ENCODE measurements around the gene EVA1A.
"Not testable (repeated sequence)": the region's sequence is repeated elsewhere in the genome, so short reads cannot be mapped to it uniquely, and the experiment has no call there.

The EVA1A gene

DNA sequence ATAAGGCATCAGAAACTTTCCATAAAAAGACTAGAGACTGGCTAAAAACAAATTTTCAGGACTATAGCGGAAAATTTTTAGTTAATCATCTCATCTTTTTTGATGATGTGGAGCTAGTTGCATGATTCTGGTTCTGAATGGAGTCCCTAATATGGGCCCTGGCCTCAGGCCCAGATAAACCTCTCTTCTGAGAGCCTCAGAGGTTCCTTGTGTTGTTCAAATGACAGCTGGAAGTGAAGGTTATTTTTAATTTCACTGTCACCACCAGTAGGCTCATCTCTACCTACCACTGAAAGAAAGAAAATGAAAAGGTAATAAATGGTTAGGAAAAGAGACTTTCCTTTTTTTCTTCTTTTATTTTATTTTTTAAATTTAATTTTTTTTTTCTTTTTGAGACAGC lies 75.9 kb downstream of the EVA1A start:
- DNase-seq (ENCODE audit: low read depth, low spot score), result no peak

DNA sequence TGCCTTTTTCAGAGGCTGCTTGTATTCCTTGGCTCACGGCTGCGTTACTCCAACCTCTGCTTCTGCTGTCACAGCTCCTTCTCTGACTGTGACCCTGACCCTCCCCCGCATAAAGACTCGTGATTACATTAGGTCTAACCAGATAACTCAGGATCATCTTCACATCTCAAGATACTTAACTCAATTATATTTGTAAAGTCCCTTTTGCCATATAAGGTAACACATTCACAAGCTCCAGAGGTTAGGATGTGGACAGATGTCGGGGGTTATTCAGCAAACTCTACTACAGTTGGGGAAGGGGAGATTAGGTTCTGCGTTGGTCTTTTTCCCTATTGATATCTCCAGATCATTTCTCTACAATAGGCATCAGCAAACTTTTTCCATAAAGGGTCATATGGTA lies 76.9 kb downstream of the EVA1A start:
- no peak for DNase-seq (ENCODE audit: low read depth, low spot score)

DNA sequence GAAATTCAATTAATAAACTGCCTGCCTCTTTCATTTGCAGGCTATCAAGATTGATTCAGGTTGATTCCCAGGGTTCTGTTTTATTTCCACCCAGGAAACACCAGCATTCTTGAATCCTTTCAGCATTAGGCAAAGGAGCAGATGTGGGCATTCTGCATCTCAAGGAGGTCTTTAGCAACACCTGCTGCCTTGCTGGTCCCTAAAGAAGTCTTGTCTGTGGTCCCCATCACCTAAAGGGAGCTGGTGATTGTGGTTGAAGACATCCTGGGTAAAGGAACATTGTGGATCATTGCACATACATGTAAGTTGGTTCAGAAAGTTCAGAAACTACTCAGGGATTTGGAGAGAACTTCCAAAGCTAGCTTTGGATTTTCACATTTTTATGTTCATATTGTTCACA lies 78.3 kb downstream of the EVA1A start:
- no peak for DNase-seq (ENCODE audit: low read depth, low spot score)

DNA sequence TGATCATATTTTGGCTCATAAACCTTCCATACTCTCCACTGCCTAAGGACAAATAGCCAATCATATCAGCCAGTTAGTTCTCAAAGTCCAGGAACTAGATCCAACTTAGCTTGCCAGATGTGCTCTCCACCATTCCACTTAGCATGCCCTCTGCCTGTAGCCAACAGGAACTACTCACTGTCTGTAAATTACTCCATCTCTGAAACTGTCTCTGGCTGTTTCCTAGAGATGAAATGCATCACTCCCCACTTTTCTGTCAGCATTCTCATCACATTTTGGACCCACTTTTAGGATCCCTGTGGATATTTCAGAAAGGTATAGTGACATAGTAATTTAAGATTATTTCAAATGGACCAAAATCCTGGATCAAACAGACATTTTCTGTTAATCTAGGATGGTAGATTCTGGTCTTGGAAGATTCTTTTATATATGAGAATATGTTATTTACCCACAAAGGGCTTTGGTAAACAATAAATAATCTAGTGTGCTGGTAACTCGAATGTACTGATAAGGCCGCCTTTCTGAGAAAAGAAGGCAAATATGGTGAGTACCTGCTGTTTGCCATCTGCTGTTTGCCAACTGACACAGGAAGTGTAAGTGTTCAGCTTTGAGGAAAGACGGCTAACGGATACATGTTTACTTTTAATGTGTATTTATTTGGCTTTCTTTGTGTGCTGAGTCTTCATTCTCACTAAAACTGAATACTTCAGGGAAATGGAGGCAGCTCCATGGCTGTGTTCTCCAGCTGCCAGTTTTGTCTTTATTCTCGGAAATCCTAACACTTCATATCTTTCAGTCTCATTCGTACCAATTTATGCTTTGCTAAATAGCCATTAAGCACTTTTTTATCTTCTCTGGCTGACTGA lies 79.5 kb downstream of the EVA1A start:
- DNase-seq (ENCODE audit: low read depth, low spot score), result no peak

DNA sequence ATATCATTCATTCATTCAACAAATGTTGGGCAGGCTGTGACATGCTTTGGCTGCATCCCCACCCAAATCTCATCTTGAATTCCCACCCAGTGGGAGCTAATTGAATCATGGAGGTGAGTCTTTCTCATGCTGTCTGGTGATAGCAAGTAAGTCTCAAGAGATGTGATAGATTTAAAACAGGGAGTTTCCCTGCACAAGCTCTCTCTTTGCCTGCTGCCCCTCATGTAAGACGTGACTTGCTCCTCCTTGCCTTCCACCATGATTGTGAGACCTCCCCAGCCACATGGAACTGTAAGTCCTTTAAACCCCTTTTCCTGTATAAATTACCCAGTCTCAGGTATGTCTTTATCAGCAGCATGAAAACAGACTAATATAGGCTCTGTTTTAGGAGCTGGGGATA lies 83.0 kb downstream of the EVA1A start:
- DNase-seq (ENCODE audit: low read depth, low spot score), result not testable (repeated sequence)

DNA sequence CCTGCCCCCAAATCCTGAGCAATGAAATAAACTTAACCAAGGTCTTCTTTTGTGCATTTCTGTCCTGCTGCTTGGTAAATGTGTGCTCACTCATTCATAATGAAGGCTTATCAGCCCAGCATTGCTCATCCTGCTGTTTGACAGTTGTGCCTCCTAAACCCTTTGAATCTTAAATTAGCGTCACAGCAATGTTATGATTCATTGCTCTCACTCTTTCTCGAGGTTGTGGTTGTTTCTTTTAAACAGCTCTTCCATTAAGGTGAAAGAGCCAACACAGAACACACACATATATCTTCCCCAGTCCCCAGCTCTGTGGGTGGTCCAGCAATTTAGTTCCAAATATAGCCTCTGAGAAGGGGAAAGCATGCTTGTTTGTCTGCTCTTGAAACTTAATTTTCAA lies 84.0 kb downstream of the EVA1A start:
- no peak for DNase-seq (ENCODE audit: low read depth, low spot score)

DNA sequence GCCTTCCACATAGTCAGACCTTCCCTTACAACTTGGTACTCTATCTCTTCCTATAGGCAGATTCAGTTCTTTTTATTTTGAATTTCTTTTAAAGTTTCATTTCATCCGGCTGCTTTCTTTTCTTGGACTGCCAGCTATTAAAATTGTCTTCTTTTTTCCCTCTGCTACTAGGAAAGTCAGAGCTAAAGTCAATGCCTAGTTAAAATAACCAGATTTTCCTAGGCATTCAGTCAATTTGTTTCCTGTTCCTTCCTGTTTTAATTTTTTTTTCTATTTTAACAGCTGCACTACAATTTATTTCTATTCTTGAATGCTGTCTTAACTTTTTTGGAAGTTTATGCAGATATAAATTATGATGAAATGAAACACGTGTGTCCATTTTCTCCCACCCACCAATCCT lies 84.8 kb downstream of the EVA1A start:
- DNase-seq (ENCODE audit: low read depth, low spot score), result no peak

DNA sequence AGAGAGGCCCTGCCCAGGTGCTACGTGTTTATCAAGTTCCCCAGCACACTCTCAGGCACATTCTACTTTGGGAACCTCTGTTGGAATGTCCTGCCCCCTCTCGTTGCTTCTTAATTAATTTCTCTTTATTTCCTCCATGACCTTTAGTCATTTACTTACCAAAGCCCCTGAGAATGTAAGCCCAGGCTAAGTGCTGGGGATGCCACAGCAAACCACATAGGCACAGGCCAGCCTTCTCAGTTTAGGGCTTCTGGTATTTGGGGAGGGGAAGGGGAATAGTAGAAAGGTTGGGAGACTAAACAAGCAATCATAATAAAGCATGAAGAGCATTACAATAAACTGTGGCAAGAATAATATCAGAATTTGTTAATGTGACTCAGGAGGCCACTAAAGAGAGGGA lies 85.7 kb downstream of the EVA1A start:
- no peak for DNase-seq (ENCODE audit: low read depth, low spot score)

DNA sequence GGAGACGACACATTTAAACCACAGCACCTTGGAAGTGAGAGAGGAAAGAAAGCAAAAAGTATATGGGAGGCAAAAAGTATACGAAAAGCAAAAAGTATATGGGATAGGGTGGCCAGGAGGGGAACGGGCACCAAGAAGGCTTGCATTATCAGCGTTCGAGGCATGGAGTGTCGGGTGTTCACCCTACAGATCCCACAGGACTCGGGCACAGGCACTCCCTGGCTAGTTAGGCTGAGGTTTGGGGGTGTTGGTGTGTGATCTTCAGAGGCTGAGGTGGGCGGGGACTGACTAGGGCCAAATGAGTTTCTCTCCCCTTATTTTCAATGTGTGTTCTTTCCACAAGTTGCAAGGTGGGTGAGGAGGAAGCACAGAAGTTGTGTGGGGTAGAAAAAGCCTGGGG lies 86.6 kb downstream of the EVA1A start:
- no peak for DNase-seq (ENCODE audit: low read depth, low spot score)

DNA sequence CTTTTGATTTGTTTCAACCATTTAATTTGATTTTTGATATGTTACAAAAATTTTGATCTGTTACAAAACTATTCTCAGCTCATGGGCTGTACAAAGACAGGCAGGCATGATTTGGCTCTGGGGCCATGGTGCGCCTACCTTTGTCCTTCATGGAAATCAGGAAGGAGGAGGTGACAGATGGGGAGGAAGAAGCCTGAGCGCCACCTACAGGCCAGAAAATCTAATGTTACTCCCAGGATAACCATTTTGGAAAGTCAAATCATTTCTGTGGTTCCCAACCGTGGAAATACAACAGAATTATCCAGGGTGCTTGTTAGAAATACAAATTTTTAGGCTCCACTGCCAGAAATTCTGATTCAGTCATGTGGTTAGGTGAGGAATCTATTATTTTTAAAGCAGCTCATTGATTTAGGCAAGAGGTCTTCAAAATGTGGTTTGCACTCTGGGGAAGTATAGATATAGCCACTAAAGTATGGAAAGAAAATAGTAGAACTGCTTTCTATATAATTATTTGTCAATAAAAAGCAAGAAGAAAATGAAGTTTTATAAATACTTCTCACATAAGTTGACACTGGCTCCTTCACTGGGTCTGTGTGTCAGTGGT lies 93.9 kb downstream of the EVA1A start:
- DNase-seq (ENCODE audit: low read depth, low spot score), result no peak

DNA sequence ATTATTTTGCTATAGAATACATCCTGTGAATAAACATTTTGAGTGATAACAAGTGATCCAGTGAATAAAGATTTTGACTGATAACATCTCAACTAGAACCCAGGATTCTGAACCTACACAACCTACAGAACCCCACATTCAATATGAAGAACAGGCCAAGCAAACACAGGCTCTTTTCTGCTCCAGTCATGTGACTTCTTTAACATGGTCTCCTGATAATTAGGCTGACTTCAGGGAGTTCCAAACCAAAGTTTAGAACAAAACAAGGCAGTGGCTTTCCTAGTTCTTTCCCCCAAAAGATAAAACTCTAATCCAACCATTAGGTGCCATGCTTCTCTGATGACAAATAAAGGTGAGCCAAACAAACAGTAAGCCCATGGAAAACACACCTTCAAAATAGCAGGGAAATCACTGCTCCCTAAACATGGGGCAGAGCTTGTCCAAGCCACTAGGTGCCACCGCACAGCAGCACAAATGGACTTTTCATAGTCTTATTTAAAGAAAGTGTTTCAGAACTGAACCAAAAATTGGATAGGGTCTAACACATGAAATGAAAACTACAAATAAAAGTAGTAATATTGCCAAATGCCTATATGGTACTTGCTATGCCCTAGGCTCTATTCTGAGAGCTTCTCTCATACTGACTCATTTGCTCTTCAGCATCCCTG lies 95.3 kb downstream of the EVA1A start:
- no peak for DNase-seq (ENCODE audit: low read depth, low spot score)

DNA sequence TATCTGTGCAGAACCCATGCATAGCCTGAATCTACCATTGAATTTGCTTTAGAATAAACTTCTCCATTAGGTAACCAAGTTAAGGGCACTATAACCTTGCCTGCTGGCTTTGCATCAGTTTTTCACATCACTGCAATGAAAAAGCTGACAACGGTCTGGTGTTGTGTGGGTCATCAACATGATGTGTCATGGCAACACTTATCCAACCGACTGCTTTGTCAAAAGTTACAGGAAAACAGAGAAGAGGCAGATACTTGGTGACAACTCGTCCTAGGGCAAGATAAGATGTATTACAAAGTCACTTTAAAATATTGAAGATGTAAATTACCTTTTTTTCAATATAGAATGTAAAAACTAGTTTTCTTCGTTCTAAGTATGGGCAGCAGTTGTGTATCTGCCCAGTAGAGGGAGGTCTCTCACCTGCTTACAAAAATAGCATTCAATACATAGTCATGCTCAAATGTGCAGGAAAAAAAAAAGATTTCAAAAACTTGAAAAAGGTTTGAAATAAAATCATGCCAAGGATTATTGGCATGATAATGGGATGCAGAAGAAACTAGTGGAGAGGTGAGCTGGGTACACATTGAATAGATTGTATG lies 96.3 kb downstream of the EVA1A start:
- no peak for DNase-seq (ENCODE audit: low read depth, low spot score)

DNA sequence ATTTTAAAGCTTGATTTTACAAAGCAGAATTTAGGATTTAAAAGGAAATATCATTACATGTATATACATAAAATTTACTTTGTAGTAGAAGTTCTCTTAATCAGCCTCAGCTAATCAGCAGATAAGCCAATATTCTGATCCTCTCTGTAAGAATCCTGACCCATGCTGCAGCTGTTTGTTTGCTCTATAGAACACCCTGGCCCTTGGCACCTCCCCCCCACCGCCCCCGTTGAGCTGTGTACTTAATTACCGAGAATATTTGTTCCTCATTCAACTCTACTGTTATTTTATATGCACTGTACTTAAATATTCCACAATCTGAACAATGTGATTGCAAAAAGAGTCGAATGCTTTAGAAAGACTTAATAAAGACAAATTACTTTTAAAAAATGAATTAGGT lies 98.0 kb downstream of the EVA1A start:
- DNase-seq (ENCODE audit: low read depth, low spot score), result no peak

DNA sequence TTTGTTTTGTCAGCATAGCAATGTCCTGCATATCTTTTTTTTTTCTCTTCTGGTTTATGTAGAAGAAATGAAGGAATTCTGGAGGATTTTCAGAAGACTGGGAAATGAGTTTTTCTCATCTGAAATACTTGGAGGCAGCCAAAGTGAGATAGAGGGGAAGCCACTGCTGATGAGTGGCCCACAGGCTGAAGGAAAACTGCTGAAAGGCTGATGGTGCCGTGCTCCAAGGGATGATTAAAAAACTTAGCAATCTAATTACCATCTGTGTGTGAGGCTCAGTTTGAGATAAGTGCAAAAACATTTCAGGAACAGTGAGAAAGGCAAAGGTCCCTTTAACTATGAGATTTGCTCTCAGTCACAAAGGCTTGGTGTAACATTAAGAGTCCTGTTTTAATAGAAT lies 98.5 kb downstream of the EVA1A start:
- DNase-seq (ENCODE audit: low read depth, low spot score), result no peak

DNA sequence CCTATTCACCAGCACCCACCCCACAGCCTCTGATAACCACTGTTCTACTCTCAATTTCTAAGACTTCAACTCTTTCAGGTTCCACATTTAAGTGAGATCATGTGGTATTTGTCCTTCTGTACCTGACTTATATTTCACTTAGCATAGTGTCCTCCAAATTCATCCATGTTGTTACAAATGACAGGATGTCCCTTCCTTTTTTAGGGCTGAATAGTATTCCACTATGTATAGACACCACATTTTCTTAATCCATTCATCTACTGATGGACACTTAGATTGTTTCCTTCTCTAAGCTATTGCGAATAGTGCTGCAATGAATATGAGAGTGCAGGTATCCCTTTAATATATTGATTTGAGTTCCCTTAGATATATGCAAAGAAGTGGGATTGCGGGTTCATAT lies 100.1 kb downstream of the EVA1A start:
- DNase-seq (ENCODE audit: low read depth, low spot score), result no peak

DNA sequence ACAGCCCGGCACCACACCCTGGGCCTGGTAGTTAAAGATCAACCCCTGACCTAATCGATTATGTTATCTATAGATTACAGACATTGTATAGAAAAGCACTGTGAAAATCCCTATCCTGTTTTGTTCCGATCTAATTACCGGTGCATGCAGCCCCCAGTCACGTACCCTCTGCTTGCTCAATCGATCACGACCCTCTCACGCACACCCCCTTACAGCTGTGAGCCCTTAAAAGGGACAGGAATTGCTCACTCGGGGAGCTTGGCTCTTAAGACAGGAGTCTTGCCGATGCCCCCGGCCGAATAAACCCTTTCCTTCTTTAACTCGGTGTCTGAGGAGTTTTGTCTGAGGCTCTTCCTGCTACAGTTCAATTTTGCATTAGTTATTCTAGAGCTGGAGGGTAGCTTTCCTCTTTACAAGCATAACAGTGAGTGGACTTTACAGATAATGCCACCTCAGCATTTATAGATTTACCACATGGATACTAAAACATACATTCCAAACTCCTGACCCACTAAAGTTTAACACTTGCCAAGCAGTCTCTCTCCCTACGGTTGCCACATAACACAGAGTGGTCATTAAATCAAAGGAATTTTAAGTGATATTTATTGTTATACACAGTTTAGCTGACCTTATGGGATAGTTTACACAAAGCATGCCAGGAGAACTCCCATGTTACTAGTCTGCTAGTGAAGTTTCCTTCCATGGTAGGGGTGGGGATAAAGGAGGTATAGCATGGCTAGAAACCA lies 101.0 kb downstream of the EVA1A start:
- no peak for DNase-seq (ENCODE audit: low read depth, low spot score)

DNA sequence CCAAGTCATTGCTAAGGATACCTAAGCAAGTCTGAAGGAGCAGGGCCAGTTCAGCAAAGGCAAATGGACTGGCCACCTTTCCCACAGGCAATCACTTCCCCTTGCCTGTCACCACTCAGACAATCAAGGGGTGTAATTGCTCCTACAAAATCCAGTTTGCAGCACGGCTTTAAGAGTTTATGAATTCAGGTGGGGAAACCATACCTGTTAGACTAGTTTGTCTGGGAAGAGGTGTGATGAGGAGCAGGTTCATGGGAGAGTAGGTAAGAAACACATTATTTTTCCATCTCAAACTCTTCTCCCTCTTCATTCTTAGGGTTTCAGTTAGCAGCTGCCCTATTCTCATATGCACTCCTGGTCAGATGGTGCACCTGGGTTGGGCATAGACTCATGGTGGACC lies 102.5 kb downstream of the EVA1A start:
- no peak for DNase-seq (ENCODE audit: low read depth, low spot score)

DNA sequence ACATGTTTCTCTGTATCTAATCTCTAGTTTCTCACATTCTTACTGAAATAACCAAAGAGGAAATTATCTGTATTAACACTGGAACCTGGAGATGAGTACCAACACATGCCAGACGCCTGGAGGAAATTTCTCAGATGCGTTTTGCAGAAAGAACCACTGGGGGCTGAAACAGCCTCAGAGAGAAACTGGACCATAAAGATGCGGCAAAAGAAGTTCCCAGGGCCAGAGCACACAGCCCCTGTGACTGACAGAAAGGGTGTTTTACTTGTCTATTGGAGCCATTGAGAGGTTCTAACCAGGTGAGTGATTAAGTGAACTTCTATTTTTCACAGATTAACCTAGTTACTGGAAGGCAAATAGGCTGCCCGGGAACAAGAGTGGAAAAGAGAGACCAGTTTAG lies 103.9 kb downstream of the EVA1A start:
- DNase-seq (ENCODE audit: low read depth, low spot score), result no peak

DNA sequence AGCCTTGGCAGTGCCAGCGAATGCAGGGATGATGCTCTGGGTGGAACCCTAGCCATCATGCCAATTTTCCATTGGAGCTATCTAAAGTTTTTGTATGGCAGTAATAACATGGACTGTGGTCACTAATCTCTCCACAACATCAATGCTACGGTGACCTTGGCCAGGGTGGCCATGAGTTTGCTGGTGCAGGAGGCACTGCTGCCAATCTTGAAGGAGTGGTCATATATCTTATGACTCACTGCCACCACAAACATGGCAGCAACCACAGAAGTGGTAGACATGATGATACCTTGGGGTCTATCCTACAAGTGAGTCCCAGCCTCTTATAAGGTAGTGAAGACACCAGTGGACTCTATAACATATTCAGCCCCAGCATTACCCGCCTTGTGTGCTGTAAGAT lies 104.6 kb downstream of the EVA1A start:
- no peak for DNase-seq (ENCODE audit: low read depth, low spot score)

DNA sequence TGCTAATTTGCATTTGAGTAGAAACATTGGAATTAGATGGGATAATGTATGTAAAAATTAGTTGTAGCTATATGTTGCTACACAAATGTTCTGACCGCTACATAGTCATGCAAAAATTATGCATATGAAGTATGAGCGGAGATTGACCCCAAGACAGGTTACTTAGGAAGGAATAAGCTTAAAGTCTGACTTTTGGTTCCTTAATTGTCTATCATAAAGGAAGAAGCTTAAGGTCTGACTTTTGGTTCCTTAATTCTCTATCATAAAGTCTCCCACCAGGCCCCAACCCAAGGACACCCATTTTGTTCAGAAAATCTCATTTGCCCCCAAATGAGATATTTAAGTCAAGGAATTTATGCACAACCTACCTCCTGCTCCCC lies 106.5 kb downstream of the EVA1A start:
- DNase-seq (ENCODE audit: low read depth, low spot score), result no peak

DNA sequence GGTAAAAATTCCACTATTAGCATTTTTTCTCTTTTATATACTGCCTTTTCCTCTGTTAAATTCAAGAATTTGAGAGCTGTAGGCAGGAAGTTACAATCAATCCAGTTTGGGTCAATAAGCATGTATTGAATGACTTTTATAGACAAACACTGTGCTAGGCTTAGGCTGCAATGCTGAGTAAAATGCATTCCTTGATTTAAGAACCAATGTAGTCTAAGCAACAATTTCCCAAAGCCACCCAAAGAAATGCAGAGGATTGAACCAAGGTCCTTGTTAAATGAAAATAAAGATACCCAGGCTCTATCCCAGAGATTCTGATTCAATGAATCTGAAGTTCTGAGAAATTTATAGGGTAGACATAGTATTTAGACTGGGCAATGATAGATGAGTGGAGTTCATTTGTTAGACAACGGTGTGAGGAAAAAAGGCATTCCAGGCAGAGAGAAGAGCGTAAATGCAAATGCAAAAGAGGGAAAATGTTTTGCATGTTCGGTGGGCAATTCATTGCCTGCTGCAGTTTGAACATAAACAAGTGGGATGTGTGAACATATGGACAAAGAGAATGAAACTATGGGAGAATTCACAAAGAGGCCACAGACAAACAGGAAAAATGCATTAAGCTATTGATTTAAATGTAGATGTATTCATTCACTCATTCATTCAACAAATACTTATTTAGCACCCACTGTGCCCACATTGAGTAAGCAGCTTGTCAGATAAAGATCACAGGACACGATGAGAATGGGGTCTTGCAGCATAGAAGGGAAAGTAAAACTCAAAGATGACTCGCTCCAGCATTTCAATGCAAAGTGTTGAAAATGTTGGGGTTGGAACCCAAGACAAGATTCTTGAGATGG lies 107.1 kb downstream of the EVA1A start:
- DNase-seq (ENCODE audit: low read depth, low spot score), result no peak
